ENCODE measurements around the gene GABBR2. TPM values are rescaled to one million over a fixed set of nuclear protein-coding genes. Genes with fewer than 3 reads are reported as not detected.

Gene GABBR2
- total RNA-seq, 2 experiments from 2014 or later = not detected

- H3K27ac ChIP-seq (ENCODE audit: low read depth in 1 of 2, low read length in 2 of 2) = no peak overlapping the region
- H3K27me3 ChIP-seq (ENCODE audit: control insufficient read depth in 1 of 2, insufficient read depth in 2 of 2, low read length in 2 of 2) = no peaks in the 10 kb centered on the region
- H3K4me1 ChIP-seq (ENCODE audit: insufficient read depth, low read length) = peaks cover 45% of the 10 kb centered on the region
- ChIA-PET CTCF (no interaction called here), POLR2A (interaction anchor here (0.5 kb wide), 1 partner anchor 262 kb away, joined by 3 read pairs; no protein-coding TSS in a partner anchor)
- no peaks in the 10 kb centered on the region for H3K9me3 ChIP-seq (ENCODE audit: control insufficient read depth in 1 of 2, insufficient read depth in 1 of 2, low read length in 2 of 2)
- TF ChIP-seq CTCF (IDR thresholded peaks at IDR 0.05) = no peak
- Mint-ChIP-seq H3K36me3 (ENCODE audit: low read depth) (peaks cover 27% of the 10 kb centered on the region), H3K4me3 (peak overlapping the region; percentile 36), H3K27ac (no peak overlapping the region), H3K9me3 (no peaks in the 10 kb centered on the region), H3K27me3 (no peaks in the 10 kb centered on the region), H3K4me1 (ENCODE audit: low read depth) (peaks cover 49% of the 10 kb centered on the region)
- ATAC-seq (ENCODE audit: poor library complexity) (no peak), DNase-seq (no peak)
- H3K36me3 ChIP-seq (ENCODE audit: insufficient read depth, low read length) = peaks cover 14% of the 10 kb centered on the region
- intact Hi-C loops (cut with DNase I, micrococcal nuclease) = loop anchor here (5.0 to 10.0 kb wide), 3 partner anchors 145 to 835 kb away; partner anchors contain the start of genes NCBP1 (in 1 of the 2), TDRD7 (in 1 of the 2) and TSTD2 (in 1 of the 2)
- no peak overlapping the region for H3K4me3 ChIP-seq (ENCODE audit: low read length)
Measured at GRCh38 chr9:98249771-98250170, 459.0 kb downstream of the GABBR2 start.

GRCh38 chr9:98248737-98249474 is 459.8 kb downstream of the GABBR2 start:
- no peak overlapping the region for H3K27ac Mint-ChIP-seq
- H3K4me1 ChIP-seq (ENCODE audit: insufficient read depth, low read length) = peaks cover 37% of the 10 kb centered on the region
- no peaks in the 10 kb centered on the region for H3K9me3 ChIP-seq (ENCODE audit: control insufficient read depth in 1 of 2, insufficient read depth in 1 of 2, low read length in 2 of 2)
- DNase-seq (peak in 5 of 14 experiments; percentile 3 to 69 (median 33)), ATAC-seq (ENCODE audit: poor library complexity) (no peak)
- no peaks in the 10 kb centered on the region for H3K9me3 Mint-ChIP-seq
- H3K4me3 Mint-ChIP-seq = peak overlapping the region; percentile 27
- H3K27ac ChIP-seq (ENCODE audit: low read depth in 1 of 2, low read length in 2 of 2) = peak overlapping the region in 1 of 2 donors; percentile 42
- H3K27me3 ChIP-seq (ENCODE audit: control insufficient read depth in 1 of 2, insufficient read depth in 2 of 2, low read length in 2 of 2) = no peaks in the 10 kb centered on the region
- ChIA-PET CTCF (no interaction called here), POLR2A (interaction anchor here (0.6 kb wide), 1 partner anchor 8 kb away, joined by 4 read pairs; no protein-coding TSS in a partner anchor)
- intact Hi-C loops (cut with DNase I, micrococcal nuclease) = no loop called here
- H3K36me3 ChIP-seq (ENCODE audit: insufficient read depth, low read length) = peaks cover 14% of the 10 kb centered on the region
- no peak overlapping the region for H3K4me3 ChIP-seq (ENCODE audit: low read length)
- no peak for TF ChIP-seq CTCF (IDR thresholded peaks at IDR 0.05)
- peaks cover 41% of the 10 kb centered on the region for H3K4me1 Mint-ChIP-seq (ENCODE audit: low read depth)
- H3K27me3 Mint-ChIP-seq = no peaks in the 10 kb centered on the region
- H3K36me3 Mint-ChIP-seq (ENCODE audit: low read depth) = peaks cover 27% of the 10 kb centered on the region

GRCh38 chr9:98247831-98248657 is 460.7 kb downstream of the GABBR2 start:
- ChIA-PET POLR2A (interaction anchor here (0.6 kb wide), 1 partner anchor 9 kb away, joined by 4 read pairs; no protein-coding TSS in a partner anchor), CTCF (no interaction called here)
- Histone ChIP-seq H3K27me3 (ENCODE audit: control insufficient read depth in 1 of 2, insufficient read depth in 2 of 2, low read length in 2 of 2) (no peaks in the 10 kb centered on the region), H3K27ac (ENCODE audit: low read depth in 1 of 2, low read length in 2 of 2) (peak overlapping the region in 1 of 2 donors; percentile 42), H3K4me3 (ENCODE audit: low read length) (no peak overlapping the region), H3K9me3 (ENCODE audit: control insufficient read depth in 1 of 2, insufficient read depth in 1 of 2, low read length in 2 of 2) (no peaks in the 10 kb centered on the region), H3K36me3 (ENCODE audit: insufficient read depth, low read length) (peaks cover 14% of the 10 kb centered on the region), H3K4me1 (ENCODE audit: insufficient read depth, low read length) (peaks cover 28% of the 10 kb centered on the region)
- no peak for ATAC-seq (ENCODE audit: poor library complexity)
- Mint-ChIP-seq H3K9me3 (no peaks in the 10 kb centered on the region), H3K4me3 (no peak overlapping the region), H3K27me3 (no peaks in the 10 kb centered on the region), H3K4me1 (ENCODE audit: low read depth) (peaks cover 32% of the 10 kb centered on the region), H3K36me3 (ENCODE audit: low read depth) (peaks cover 30% of the 10 kb centered on the region), H3K27ac (no peak overlapping the region)
- no peak for DNase-seq
- TF ChIP-seq CTCF (IDR thresholded peaks at IDR 0.05) = no peak
- intact Hi-C loops (cut with DNase I, micrococcal nuclease) = no loop called here

Data from CD4-positive, alpha-beta T cell (primary cell).